Stimulated activated CD4-positive, alpha-beta T cell treated with anti-CD3 and anti-CD28 coated beads, Interleukin-2, amount 100 ng/mL, for 4 hours (primary cell): ENCODE results near the gene SFRP4.
"Not testable (repeated sequence)": the region's sequence is repeated elsewhere in the genome, so short reads cannot be mapped to it uniquely, and the experiment has no call there.

Experiments used
- DNase-seq: peaks from one replicate; pipeline ENCODE4 v3.0.0-alpha.2; 2020; ENCODE audit warnings: low read depth

SFRP4 gene

GRCh38 chr7:37916673-37917660 lies at the start of gene SFRP4:
TSS of gene SFRP4 (minus strand) at chr7:37916817. CDS start at chr7:37916537, 280 bp downstream.
- no peak for DNase-seq

GRCh38 chr7:37964196-37964595 lies 47.6 kb upstream of the SFRP4 start:
- DNase-seq: no peak

- DNase-seq: no peak
These were observed 44.6 kb upstream of the SFRP4 start for GRCh38 chr7:37961251-37961650.

- DNase-seq: no peak
These were observed 43.9 kb upstream of the SFRP4 start for GRCh38 chr7:37960483-37960882.

- DNase-seq: no peak
These were observed 40.8 kb upstream of the SFRP4 start for GRCh38 chr7:37957221-37957970.

GRCh38 chr7:37956791-37957190 lies 40.2 kb upstream of the SFRP4 start:
- no peak for DNase-seq

- DNase-seq: not testable (repeated sequence)
These were observed 37.6 kb upstream of the SFRP4 start for GRCh38 chr7:37954217-37954616.

GRCh38 chr7:37952240-37952639 lies 35.6 kb upstream of the SFRP4 start:
- DNase-seq: no peak

- DNase-seq: no peak
These were observed 31.3 kb upstream of the SFRP4 start for GRCh38 chr7:37947941-37948210.

GRCh38 chr7:37947138-37947940 lies 30.7 kb upstream of the SFRP4 start:
- DNase-seq: no peak

GRCh38 chr7:37945336-37945735 lies 28.7 kb upstream of the SFRP4 start:
- DNase-seq: no peak

- DNase-seq: no peak
These were observed 28.1 kb upstream of the SFRP4 start for GRCh38 chr7:37944737-37945054.

- DNase-seq: no peak
These were observed 27.5 kb upstream of the SFRP4 start for GRCh38 chr7:37943905-37944736.

- DNase-seq: no peak
These were observed 26.5 kb upstream of the SFRP4 start for GRCh38 chr7:37942934-37943610.

- DNase-seq: no peak
These were observed 16.5 kb upstream of the SFRP4 start for GRCh38 chr7:37933018-37933566.

- no peak for DNase-seq
These were observed 15.9 kb upstream of the SFRP4 start for GRCh38 chr7:37932543-37932942.

- DNase-seq: no peak
These were observed 13.8 kb upstream of the SFRP4 start for GRCh38 chr7:37930226-37930948.

GRCh38 chr7:37928878-37929277 lies 12.3 kb upstream of the SFRP4 start:
- DNase-seq: no peak

GRCh38 chr7:37927773-37928444 lies 11.3 kb upstream of the SFRP4 start:
- no peak for DNase-seq

- no peak for DNase-seq
These were observed 9.0 kb upstream of the SFRP4 start for GRCh38 chr7:37925620-37926019.
